Measurements from ENCODE around the gene MESP2.

Gene MESP2

DNA sequence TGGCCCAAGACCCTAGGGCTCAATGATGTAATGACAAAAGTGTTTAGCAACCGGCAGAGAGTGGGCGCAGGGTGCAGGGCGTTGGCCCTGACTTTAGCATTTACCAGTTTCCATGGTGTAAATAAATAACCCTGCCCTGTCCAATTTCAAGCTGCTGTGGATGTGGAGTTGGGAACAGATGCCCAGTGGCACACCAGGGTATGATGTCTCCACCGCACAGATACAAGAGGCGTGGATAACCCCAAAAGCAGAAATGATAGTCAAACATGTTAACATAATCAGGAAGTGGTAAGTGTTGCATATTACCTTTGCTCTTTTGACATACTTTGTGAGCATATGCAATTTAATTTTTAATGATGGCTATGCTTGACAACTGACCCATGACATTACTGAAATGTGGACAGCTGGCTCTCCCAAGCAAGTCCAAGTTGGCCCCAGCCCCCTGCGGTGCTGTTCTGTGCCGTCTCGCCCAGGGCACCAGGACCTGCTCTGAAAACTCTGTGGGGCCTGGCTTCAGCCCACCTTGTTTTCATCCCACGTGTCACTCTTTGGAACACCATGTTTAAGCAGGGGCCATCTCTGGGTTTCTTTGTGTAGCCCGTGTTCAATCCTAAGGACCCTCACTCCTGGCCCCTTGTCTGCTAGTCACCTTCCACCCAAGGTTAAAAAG is 49.3 kb downstream of the MESP2 start:
- TF ChIP-seq, protein P1, sequence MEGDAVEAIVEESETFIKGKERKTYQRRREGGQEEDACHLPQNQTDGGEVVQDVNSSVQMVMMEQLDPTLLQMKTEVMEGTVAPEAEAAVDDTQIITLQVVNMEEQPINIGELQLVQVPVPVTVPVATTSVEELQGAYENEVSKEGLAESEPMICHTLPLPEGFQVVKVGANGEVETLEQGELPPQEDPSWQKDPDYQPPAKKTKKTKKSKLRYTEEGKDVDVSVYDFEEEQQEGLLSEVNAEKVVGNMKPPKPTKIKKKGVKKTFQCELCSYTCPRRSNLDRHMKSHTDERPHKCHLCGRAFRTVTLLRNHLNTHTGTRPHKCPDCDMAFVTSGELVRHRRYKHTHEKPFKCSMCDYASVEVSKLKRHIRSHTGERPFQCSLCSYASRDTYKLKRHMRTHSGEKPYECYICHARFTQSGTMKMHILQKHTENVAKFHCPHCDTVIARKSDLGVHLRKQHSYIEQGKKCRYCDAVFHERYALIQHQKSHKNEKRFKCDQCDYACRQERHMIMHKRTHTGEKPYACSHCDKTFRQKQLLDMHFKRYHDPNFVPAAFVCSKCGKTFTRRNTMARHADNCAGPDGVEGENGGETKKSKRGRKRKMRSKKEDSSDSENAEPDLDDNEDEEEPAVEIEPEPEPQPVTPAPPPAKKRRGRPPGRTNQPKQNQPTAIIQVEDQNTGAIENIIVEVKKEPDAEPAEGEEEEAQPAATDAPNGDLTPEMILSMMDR (conservative IDR thresholded peaks at IDR 0.05): no peak
- H3K27ac ChIP-seq: no peak overlapping the region

DNA sequence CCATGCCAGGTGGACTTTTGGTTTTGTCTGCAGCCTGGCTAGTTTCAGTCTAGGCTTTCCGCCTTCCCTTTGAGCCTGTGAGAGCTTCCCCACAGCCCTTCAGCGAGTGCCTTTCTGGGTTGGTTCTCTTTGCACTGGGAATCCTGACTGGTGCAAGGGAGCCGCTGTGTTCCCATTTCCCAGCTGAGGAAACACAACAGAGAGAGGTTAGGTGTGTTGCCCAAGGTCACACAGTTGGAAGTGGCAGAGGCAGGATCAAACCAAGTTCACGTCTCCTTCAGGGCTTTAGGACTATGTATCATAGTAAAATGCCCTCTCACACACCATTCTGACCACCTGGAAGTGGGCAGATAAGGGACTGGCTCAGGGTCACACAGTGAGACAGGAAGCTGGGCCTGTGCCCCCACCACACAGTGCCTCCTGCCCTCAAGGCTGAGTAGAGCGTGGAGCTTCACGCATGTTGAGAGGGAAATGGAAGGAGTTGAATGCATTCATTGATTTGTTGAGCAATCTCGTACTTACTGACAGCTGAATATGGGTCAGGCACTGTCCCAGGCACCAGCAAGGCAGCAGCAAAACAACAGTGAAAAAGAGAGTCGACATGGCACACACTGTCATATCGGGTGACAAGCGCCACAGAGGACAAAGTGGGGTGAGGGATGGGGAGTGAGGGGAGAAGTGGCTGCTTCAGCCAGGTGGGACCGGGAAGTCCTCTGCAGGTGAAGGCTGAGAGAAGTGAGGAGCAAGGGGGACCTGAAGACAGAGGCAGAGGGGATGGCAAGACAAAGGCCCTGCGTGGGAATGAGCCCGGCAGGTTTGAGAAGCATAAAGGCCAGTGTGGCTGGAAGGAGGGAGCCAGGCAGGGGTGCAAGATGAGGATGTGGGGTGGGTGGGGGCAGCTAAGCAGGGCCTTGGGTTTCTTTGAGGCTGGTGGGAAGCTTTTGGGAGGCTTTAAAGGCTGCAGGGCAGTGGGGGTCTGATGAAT is 50.8 kb downstream of the MESP2 start:
- H3K27ac ChIP-seq: no peak overlapping the region
- TF ChIP-seq, protein P1 (conservative IDR thresholded peaks at IDR 0.05): no peak

DNA sequence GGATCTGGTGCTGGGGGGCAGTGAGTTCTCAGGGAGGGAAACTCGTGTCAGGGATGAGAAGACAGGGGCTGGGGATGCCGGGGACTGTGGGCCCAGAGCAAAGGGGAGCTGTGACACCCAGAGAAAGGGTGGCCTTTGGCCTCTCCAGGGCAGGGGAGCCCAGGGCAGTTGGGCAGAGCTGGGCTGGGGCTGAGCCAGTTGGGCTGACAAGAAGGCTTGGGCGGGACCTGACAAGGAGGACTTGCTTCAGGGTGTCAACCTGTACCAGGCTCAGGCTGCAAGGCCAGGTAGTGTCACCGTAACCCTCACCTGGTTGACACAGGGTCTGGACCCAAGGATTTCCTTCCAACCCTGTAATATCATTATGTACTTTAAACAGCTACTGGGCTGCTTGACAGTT is 51.7 kb downstream of the MESP2 start:
- peak overlapping the region; percentile 31; the same call in 1 of the 2 replicates for H3K27ac ChIP-seq
- TF ChIP-seq, protein P1 (conservative IDR thresholded peaks at IDR 0.05): no peak
